ENCODE data around the gene DPYD.

DPYD gene

GRCh38 chr1:97507863-97508262, 413.0 kb downstream of the DPYD start:
- Histone ChIP-seq H3K79me2 (ENCODE audit: insufficient read depth, low read length) (no peaks in the 10 kb centered on the region), H3K9me2 (replicated peaks; ENCODE audit: insufficient read depth, low read length) (no peaks in the 10 kb centered on the region), H4K20me1 (ENCODE audit: low read depth, low read length) (no peaks in the 10 kb centered on the region), H3K27me3 (ENCODE audit: low read length) (no peaks in the 10 kb centered on the region), H3K36me3 (ENCODE audit: low read length) (no peaks in the 10 kb centered on the region), H3K9ac (ENCODE audit: low read length) (no peak overlapping the region), H3K27ac (ENCODE audit: low read depth, low read length) (no peak overlapping the region), H3K4me3 (ENCODE audit: insufficient read depth, low read length, poor library complexity, severe bottlenecking) (no peak overlapping the region), H3F3A (ENCODE audit: insufficient read depth) (no peaks in the 10 kb centered on the region), H3K9me3 (ENCODE audit: insufficient read depth, low read length) (no peaks in the 10 kb centered on the region), H2AFZ (ENCODE audit: low read depth, low read length, severe bottlenecking) (no peak overlapping the region), H3K4me2 (ENCODE audit: low read depth, low read length, poor library complexity, severe bottlenecking) (no peak overlapping the region)
- no peak for TF ChIP-seq CTCF (IDR thresholded peaks at IDR 0.05; ENCODE audit: insufficient read depth, low read length, poor library complexity, severe bottlenecking)
- no peak for TF ChIP-seq EZH2phosphoT487 (conservative IDR thresholded peaks at IDR 0.05; ENCODE audit: low read length)

- Histone ChIP-seq H3K4me3 (ENCODE audit: insufficient read depth, low read length, poor library complexity, severe bottlenecking) (no peak overlapping the region), H2AFZ (ENCODE audit: low read depth, low read length, severe bottlenecking) (no peak overlapping the region), H3K27ac (ENCODE audit: low read depth, low read length) (no peak overlapping the region), H4K20me1 (ENCODE audit: low read depth, low read length) (no peaks in the 10 kb centered on the region), H3K9ac (ENCODE audit: low read length) (no peak overlapping the region), H3K36me3 (ENCODE audit: low read length) (no peaks in the 10 kb centered on the region), H3K27me3 (ENCODE audit: low read length) (no peaks in the 10 kb centered on the region), H3K4me2 (ENCODE audit: low read depth, low read length, poor library complexity, severe bottlenecking) (no peak overlapping the region), H3K79me2 (ENCODE audit: insufficient read depth, low read length) (no peaks in the 10 kb centered on the region), H3F3A (ENCODE audit: insufficient read depth) (no peaks in the 10 kb centered on the region), H3K9me2 (replicated peaks; ENCODE audit: insufficient read depth, low read length) (no peaks in the 10 kb centered on the region), H3K9me3 (ENCODE audit: insufficient read depth, low read length) (no peaks in the 10 kb centered on the region)
- TF ChIP-seq EZH2phosphoT487 (conservative IDR thresholded peaks at IDR 0.05; ENCODE audit: low read length) = no peak
These were observed 414.5 kb downstream of the DPYD start for GRCh38 chr1:97506368-97506767.

GRCh38 chr1:97505816-97506215, 415.0 kb downstream of the DPYD start:
- Histone ChIP-seq H3K9me2 (replicated peaks; ENCODE audit: insufficient read depth, low read length) (no peaks in the 10 kb centered on the region), H4K20me1 (ENCODE audit: low read depth, low read length) (no peaks in the 10 kb centered on the region), H3F3A (ENCODE audit: insufficient read depth) (no peaks in the 10 kb centered on the region), H3K36me3 (ENCODE audit: low read length) (no peaks in the 10 kb centered on the region), H3K79me2 (ENCODE audit: insufficient read depth, low read length) (no peaks in the 10 kb centered on the region), H3K9ac (ENCODE audit: low read length) (no peak overlapping the region), H3K9me3 (ENCODE audit: insufficient read depth, low read length) (no peaks in the 10 kb centered on the region), H3K27ac (ENCODE audit: low read depth, low read length) (no peak overlapping the region), H3K4me2 (ENCODE audit: low read depth, low read length, poor library complexity, severe bottlenecking) (no peak overlapping the region), H3K27me3 (ENCODE audit: low read length) (no peaks in the 10 kb centered on the region), H2AFZ (ENCODE audit: low read depth, low read length, severe bottlenecking) (no peak overlapping the region), H3K4me3 (ENCODE audit: insufficient read depth, low read length, poor library complexity, severe bottlenecking) (no peak overlapping the region)
- no peak for TF ChIP-seq EZH2phosphoT487 (conservative IDR thresholded peaks at IDR 0.05; ENCODE audit: low read length)

GRCh38 chr1:97505289-97505688, 415.5 kb downstream of the DPYD start:
- no peaks in the 10 kb centered on the region for H3F3A ChIP-seq (ENCODE audit: insufficient read depth)
- no peaks in the 10 kb centered on the region for H3K36me3 ChIP-seq (ENCODE audit: low read length)
- no peaks in the 10 kb centered on the region for H3K9me2 ChIP-seq (replicated peaks; ENCODE audit: insufficient read depth, low read length)
- H3K4me3 ChIP-seq (ENCODE audit: insufficient read depth, low read length, poor library complexity, severe bottlenecking) = no peak overlapping the region
- H3K4me2 ChIP-seq (ENCODE audit: low read depth, low read length, poor library complexity, severe bottlenecking) = no peak overlapping the region
- H3K27me3 ChIP-seq (ENCODE audit: low read length) = no peaks in the 10 kb centered on the region
- H3K9me3 ChIP-seq (ENCODE audit: insufficient read depth, low read length) = no peaks in the 10 kb centered on the region
- TF ChIP-seq CTCF (IDR thresholded peaks at IDR 0.05; ENCODE audit: insufficient read depth, low read length, poor library complexity, severe bottlenecking) (no peak), EZH2phosphoT487 (conservative IDR thresholded peaks at IDR 0.05; ENCODE audit: low read length) (no peak)
- H3K79me2 ChIP-seq (ENCODE audit: insufficient read depth, low read length) = no peaks in the 10 kb centered on the region
- H3K27ac ChIP-seq (ENCODE audit: low read depth, low read length) = no peak overlapping the region
- no peak overlapping the region for H3K9ac ChIP-seq (ENCODE audit: low read length)
- no peaks in the 10 kb centered on the region for H4K20me1 ChIP-seq (ENCODE audit: low read depth, low read length)
- no peak overlapping the region for H2AFZ ChIP-seq (ENCODE audit: low read depth, low read length, severe bottlenecking)

All from SU-DHL-6 (cell line).